Right atrium auricular region (tissue), 2 donors: ENCODE measurements around the gene SUPT20HL2. TPM values are rescaled to one million over a fixed set of nuclear protein-coding genes. Genes with fewer than 3 reads are reported as not detected.
A peak's percentile ranks its signal among the peaks of the same experiment; 100 is the strongest.

Experiments
- DNase-seq: peaks from one replicate; pipeline ENCODE4 v3.0.0-alpha.2; 2019; ENCODE audit warnings: low spot score
- H3K27ac ChIP-seq, 2 donors: fragments of 200-600 bp; sonication (generic); 1 replicate in 1 of 2; 2 replicates in 1 of 2; pipeline ENCODE4 v1.5.1; 2016 to 2019
- H3K27me3 ChIP-seq, 2 donors: fragments of 200-600 bp; sonication (generic); one replicate each; pipeline versions ENCODE4 v1.5.1 to v1.6.0; 2017 to 2019
- H3K36me3 ChIP-seq: fragments of 200-600 bp; sonication (generic); one replicate; pipeline ENCODE4 v1.5.1; 2016
- H3K4me1 ChIP-seq, 2 donors: fragments of 200-600 bp; sonication (generic); one replicate each; pipeline versions ENCODE4 v1.5.1 to v1.6.0; 2017 to 2019
- H3K4me3 ChIP-seq, 2 donors: fragments of 200-600 bp; sonication (generic); 1 replicate in 1 of 2; 2 replicates in 1 of 2; pipeline ENCODE4 v1.5.1; 2017 to 2019; ENCODE audit warnings: mild to moderate bottlenecking in 1 of 2, moderate library complexity in 1 of 2
- H3K9me3 ChIP-seq, 2 donors: fragments of 200-600 bp; sonication (generic); one replicate each; pipeline ENCODE4 v1.5.1; 2019
- CTCF ChIP-seq, 2 donors: fragments of 200-600 bp; sonication (generic); IDR thresholded peaks; one replicate each; pipeline ENCODE4 v1.5.1; 2019; ENCODE audit warnings: antibody characterized with exemption in 2 of 2
- total RNA-seq, 2 donors: library from RNA; depleted of rRNA; stranded (reverse); fragments of >200 nt; gene quantifications; one replicate each; pipeline ENCODE4 v1.1.0, GENCODE V29; 2016

SUPT20HL2 gene
- total RNA-seq, 2 donors from 2014 or later = not detected

GRCh38 chrX:24301806-24302205 lies 12.1 kb downstream of the SUPT20HL2 start:
- no peaks in the 10 kb centered on the region for H3K36me3 ChIP-seq

GRCh38 chrX:24301060-24301459 lies 12.8 kb downstream of the SUPT20HL2 start:
- Histone ChIP-seq H3K4me1 (no peaks in the 10 kb centered on the region), H3K27ac (no peak overlapping the region), H3K36me3 (no peaks in the 10 kb centered on the region), H3K27me3 (no peaks in the 10 kb centered on the region), H3K4me3 (no peak overlapping the region), H3K9me3 (no peaks in the 10 kb centered on the region)
- no peak for TF ChIP-seq CTCF (IDR thresholded peaks at IDR 0.05)
- DNase-seq = no peak

More at GRCh38 chrX:24301806-24302205, 12.1 kb downstream of the SUPT20HL2 start:
- TF ChIP-seq CTCF (IDR thresholded peaks at IDR 0.05) = no peak
- H3K9me3 ChIP-seq = no peaks in the 10 kb centered on the region
- H3K4me3 ChIP-seq = no peak overlapping the region
- no peak for DNase-seq
- no peak overlapping the region for H3K27ac ChIP-seq
- no peaks in the 10 kb centered on the region for H3K4me1 ChIP-seq
- H3K27me3 ChIP-seq = no peaks in the 10 kb centered on the region

- no peak overlapping the region for H3K4me3 ChIP-seq
- TF ChIP-seq CTCF (IDR thresholded peaks at IDR 0.05) = no peak
- no peak for DNase-seq
- H3K36me3 ChIP-seq = no peaks in the 10 kb centered on the region
- no peaks in the 10 kb centered on the region for H3K4me1 ChIP-seq
- H3K9me3 ChIP-seq = no peaks in the 10 kb centered on the region
- H3K27me3 ChIP-seq = no peaks in the 10 kb centered on the region
- H3K27ac ChIP-seq = no peak overlapping the region
Observed at GRCh38 chrX:24298191-24298590, 15.7 kb downstream of the SUPT20HL2 start.

GRCh38 chrX:24294619-24295018 lies 19.2 kb downstream of the SUPT20HL2 start:
- TF ChIP-seq CTCF (IDR thresholded peaks at IDR 0.05) = peak in 1 of 2 donors; percentile 34
- Histone ChIP-seq H3K4me1 (peaks cover 0 to 7% of the 10 kb centered on the region in 2 donors), H3K27ac (no peak overlapping the region), H3K36me3 (no peaks in the 10 kb centered on the region), H3K4me3 (no peak overlapping the region), H3K9me3 (no peaks in the 10 kb centered on the region), H3K27me3 (no peaks in the 10 kb centered on the region)
- no peak for DNase-seq

GRCh38 chrX:24293412-24293811 lies 20.5 kb downstream of the SUPT20HL2 start:
- H3K4me3 ChIP-seq = no peak overlapping the region
- H3K27me3 ChIP-seq = no peaks in the 10 kb centered on the region
- no peaks in the 10 kb centered on the region for H3K9me3 ChIP-seq
- H3K36me3 ChIP-seq = no peaks in the 10 kb centered on the region
- DNase-seq = no peak
- H3K4me1 ChIP-seq = peaks cover 0 to 7% of the 10 kb centered on the region in 2 donors
- no peak for TF ChIP-seq CTCF (IDR thresholded peaks at IDR 0.05)
- no peak overlapping the region for H3K27ac ChIP-seq

- Histone ChIP-seq H3K4me3 (no peak overlapping the region), H3K27ac (peak overlapping the region in 1 of 2 donors; percentile 9), H3K27me3 (no peaks in the 10 kb centered on the region), H3K36me3 (no peaks in the 10 kb centered on the region), H3K4me1 (peaks cover 0 to 7% of the 10 kb centered on the region in 2 donors), H3K9me3 (no peaks in the 10 kb centered on the region)
- TF ChIP-seq CTCF (IDR thresholded peaks at IDR 0.05) = no peak
- DNase-seq = no peak
Observed at GRCh38 chrX:24292353-24292752, 21.5 kb downstream of the SUPT20HL2 start.
